ENCODE data around the gene DRAM1.

DRAM1 gene

GRCh38 chr12:101968770-101969169 is 91.4 kb downstream of the DRAM1 start:
- no peak for TF ChIP-seq CTCF (conservative IDR thresholded peaks at IDR 0.05; ENCODE audit: control insufficient read depth, insufficient read depth, low read depth, low read length)
- no peak for DNase-seq (ENCODE audit: low read depth)
- no peak overlapping the region for H3K4me3 ChIP-seq (ENCODE audit: control insufficient read depth, low read depth, low read length)
